Astrocyte (in vitro differentiated cells and primary cell): Measurements from ENCODE around the gene QARS1. TPM values are rescaled to one million over a fixed set of nuclear protein-coding genes. Genes with fewer than 3 reads are reported as not detected.

Source experiments
- DNase-seq: peaks from one replicate; pipeline ENCODE4 v3.0.0-alpha.2; 2010; ENCODE audit warnings: low read depth
- FAIRE-seq: peaks from 2 replicates; lab custom pipeline; 2011; peaks lifted over from hg19 to GRCh38; lab: Jason Lieb, UNC
- H2AFZ ChIP-seq: 2 replicates; pipeline ENCODE4 v1.6.0; 2012; ENCODE audit warnings: low read depth, low read length, inconsistent platforms
- H3K27ac ChIP-seq: 2 replicates; pipeline ENCODE4 v1.5.1; 2011; ENCODE audit warnings: low read depth, low read length, inconsistent platforms
- H3K27me3 ChIP-seq: 2 replicates; pipeline ENCODE4 v1.6.0; 2011; ENCODE audit warnings: low read length, inconsistent platforms; ENCODE audit not compliant: insufficient read depth
- H3K36me3 ChIP-seq: 2 replicates; pipeline ENCODE4 v1.5.1; 2011; ENCODE audit warnings: low read length, inconsistent platforms; ENCODE audit not compliant: insufficient read depth
- H3K4me1 ChIP-seq: 2 replicates; pipeline ENCODE4 v1.5.1; 2011; ENCODE audit warnings: low read length, inconsistent platforms; ENCODE audit not compliant: insufficient read depth
- H3K4me2 ChIP-seq: 2 replicates; pipeline ENCODE4 v1.6.0; 2012; ENCODE audit warnings: low read length, inconsistent platforms
- H3K4me3 ChIP-seq: 2 replicates; pipeline ENCODE4 v1.5.1; 2011; ENCODE audit warnings: low read depth, mild to moderate bottlenecking, low read length, inconsistent platforms; ENCODE audit not compliant: insufficient read depth
- H3K79me2 ChIP-seq: 2 replicates; pipeline ENCODE4 v1.6.0; 2012; ENCODE audit warnings: mild to moderate bottlenecking, low read length, inconsistent platforms; ENCODE audit not compliant: insufficient read depth
- H3K9ac ChIP-seq: 2 replicates; pipeline ENCODE4 v1.6.0; 2012; ENCODE audit warnings: mild to moderate bottlenecking, low read length, inconsistent platforms
- H3K9me3 ChIP-seq: 2 replicates; pipeline ENCODE4 v1.5.1; 2012; ENCODE audit warnings: low read depth, mild to moderate bottlenecking, low read length, inconsistent platforms; ENCODE audit not compliant: insufficient read depth
- H4K20me1 ChIP-seq: 2 replicates; pipeline ENCODE4 v1.6.0; 2012; ENCODE audit warnings: low read length, inconsistent platforms; ENCODE audit not compliant: insufficient read depth
- H3K27ac Mint-ChIP-seq: one replicate; pipeline ENCODE4 v1.8.0; 2021; ENCODE audit warnings: mild to moderate bottlenecking, mixed read lengths; ENCODE audit not compliant: unreplicated experiment
- H3K27me3 Mint-ChIP-seq: one replicate; pipeline ENCODE4 v1.8.0; 2021; ENCODE audit warnings: low read depth, mixed read lengths; ENCODE audit not compliant: unreplicated experiment
- H3K36me3 Mint-ChIP-seq: one replicate; pipeline ENCODE4 v1.8.0; 2021; ENCODE audit warnings: low read depth, mixed read lengths; ENCODE audit not compliant: unreplicated experiment
- H3K4me1 Mint-ChIP-seq: one replicate; pipeline ENCODE4 v1.8.0; 2021; ENCODE audit warnings: low read depth, mixed read lengths; ENCODE audit not compliant: unreplicated experiment
- H3K4me3 Mint-ChIP-seq: one replicate; pipeline ENCODE4 v1.8.0; 2021; ENCODE audit warnings: mild to moderate bottlenecking, moderate library complexity, mixed read lengths; ENCODE audit not compliant: unreplicated experiment
- H3K9me3 Mint-ChIP-seq: one replicate; pipeline ENCODE4 v1.8.0; 2021; ENCODE audit warnings: mild to moderate bottlenecking, mixed read lengths; ENCODE audit not compliant: unreplicated experiment
- EZH2 ChIP-seq: IDR thresholded peaks from 2 replicates; pipeline ENCODE4 v1.6.1; 2012; ENCODE audit warnings: mild to moderate bottlenecking, low read length, inconsistent platforms; ENCODE audit not compliant: insufficient read depth
- total RNA-seq: library from RNA; stranded (reverse); gene quantifications from 2 replicates; pipeline ENCODE4 v1.2.1, GENCODE V29; 2021
- TF ChIP-seq, protein P1 (sequence below): IDR thresholded peaks from 2 replicates; pipeline ENCODE4 v1.5.1; 2011; ENCODE audit warnings: low read depth, mild to moderate bottlenecking, inconsistent platforms, low read length, moderate library complexity; ENCODE audit not compliant: insufficient read depth

Gene QARS1
- total RNA-seq, 1 donor from 2014 or later = 189 TPM

- H3K27me3 Mint-ChIP-seq = no peaks in the 10 kb centered on the region
- peak; percentile 25 for DNase-seq
- H3K9me3 Mint-ChIP-seq = no peaks in the 10 kb centered on the region
- TF ChIP-seq EZH2 = no peak
- TF ChIP-seq, protein P1, sequence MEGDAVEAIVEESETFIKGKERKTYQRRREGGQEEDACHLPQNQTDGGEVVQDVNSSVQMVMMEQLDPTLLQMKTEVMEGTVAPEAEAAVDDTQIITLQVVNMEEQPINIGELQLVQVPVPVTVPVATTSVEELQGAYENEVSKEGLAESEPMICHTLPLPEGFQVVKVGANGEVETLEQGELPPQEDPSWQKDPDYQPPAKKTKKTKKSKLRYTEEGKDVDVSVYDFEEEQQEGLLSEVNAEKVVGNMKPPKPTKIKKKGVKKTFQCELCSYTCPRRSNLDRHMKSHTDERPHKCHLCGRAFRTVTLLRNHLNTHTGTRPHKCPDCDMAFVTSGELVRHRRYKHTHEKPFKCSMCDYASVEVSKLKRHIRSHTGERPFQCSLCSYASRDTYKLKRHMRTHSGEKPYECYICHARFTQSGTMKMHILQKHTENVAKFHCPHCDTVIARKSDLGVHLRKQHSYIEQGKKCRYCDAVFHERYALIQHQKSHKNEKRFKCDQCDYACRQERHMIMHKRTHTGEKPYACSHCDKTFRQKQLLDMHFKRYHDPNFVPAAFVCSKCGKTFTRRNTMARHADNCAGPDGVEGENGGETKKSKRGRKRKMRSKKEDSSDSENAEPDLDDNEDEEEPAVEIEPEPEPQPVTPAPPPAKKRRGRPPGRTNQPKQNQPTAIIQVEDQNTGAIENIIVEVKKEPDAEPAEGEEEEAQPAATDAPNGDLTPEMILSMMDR = no peak
- H3K79me2 ChIP-seq = peaks cover 23% of the 10 kb centered on the region
- no peak overlapping the region for H2AFZ ChIP-seq
- H3K4me3 ChIP-seq = no peak overlapping the region
- H3K9me3 ChIP-seq = no peaks in the 10 kb centered on the region
- FAIRE-seq = no peak
- peaks cover 39% of the 10 kb centered on the region for H3K36me3 ChIP-seq
- H3K4me1 Mint-ChIP-seq = peaks cover 12% of the 10 kb centered on the region
- no peak overlapping the region for H3K4me2 ChIP-seq
- peaks cover 6% of the 10 kb centered on the region for H4K20me1 ChIP-seq
- H3K4me1 ChIP-seq = peaks cover 11% of the 10 kb centered on the region
- no peak overlapping the region for H3K27ac ChIP-seq
- H3K9ac ChIP-seq = no peak overlapping the region
- H3K36me3 Mint-ChIP-seq = peaks cover 24% of the 10 kb centered on the region
- no peaks in the 10 kb centered on the region for H3K27me3 ChIP-seq
- H3K4me3 Mint-ChIP-seq = no peak overlapping the region
- H3K27ac Mint-ChIP-seq = no peak overlapping the region
Observed at GRCh38 chr3:49098429-49098828, 6.1 kb downstream of the QARS1 start.

- peak within 1 kb of the TSS; percentile 87 for H3K4me3 ChIP-seq
- no peaks in the 10 kb centered on the region for H3K27me3 ChIP-seq
- Mint-ChIP-seq H3K4me3 (peak within 1 kb of the TSS; percentile 93), H3K36me3 (peaks cover 14% of the 10 kb centered on the region), H3K9me3 (no peaks in the 10 kb centered on the region), H3K4me1 (peaks cover 19% of the 10 kb centered on the region), H3K27ac (peak within 1 kb of the TSS; percentile 97), H3K27me3 (no peaks in the 10 kb centered on the region)
- H3K79me2 ChIP-seq = peaks cover 45% of the 10 kb centered on the region
- peaks cover 18% of the 10 kb centered on the region for H3K4me1 ChIP-seq
- TF ChIP-seq EZH2 = no peak
- TF ChIP-seq, protein P1 = peak; percentile 56
- H2AFZ ChIP-seq = peak within 1 kb of the TSS; percentile 77
- peaks cover 44% of the 10 kb centered on the region for H4K20me1 ChIP-seq
- no peak for FAIRE-seq
- peak within 1 kb of the TSS; percentile 96 for H3K9ac ChIP-seq
- peak within 1 kb of the TSS; percentile 85 for H3K4me2 ChIP-seq
- DNase-seq = peak; percentile 91
- H3K36me3 ChIP-seq = peaks cover 19% of the 10 kb centered on the region
- H3K9me3 ChIP-seq = no peaks in the 10 kb centered on the region
- H3K27ac ChIP-seq = peak within 1 kb of the TSS; percentile 94
Observed at GRCh38 chr3:49093853-49094767, 10.4 kb downstream of the QARS1 start, which contains the start of gene QRICH1. TSS of gene QRICH1 (minus strand) at chr3:49094071. CDS start at chr3:49077017, 17,054 bp downstream.
